PC-3 (cell line): ENCODE measurements around the gene ZNF879. TPM values are rescaled to one million over a fixed set of nuclear protein-coding genes. Genes with fewer than 3 reads are reported as not detected.

Source experiments
- ATAC-seq: fragments of 200-7000 bp; cut with Tn5 transposase; 2 replicates; pipeline ENCODE4 v1.9.1; 2020; ENCODE audit warnings: mild to moderate bottlenecking, moderate library complexity
- BruUV-seq: library from RNA; stranded (reverse); fragments of 400-500 nt; replicated peaks from 2 replicates; lab custom pipeline; 2021; lab: Mats Ljungman, UMichigan
- CTCF ChIA-PET: fragments of 300-600 bp; sonication (Branson Sonifier 250); formaldehyde crosslinking; loops from one replicate; lab custom pipeline; 2022; ENCODE audit warnings: antibody characterized with exemption; lab: Charles Lee
- POLR2A ChIA-PET: fragments of 300-600 bp; sonication (Branson Sonifier 250); formaldehyde crosslinking; loops from one replicate; lab custom pipeline; 2022; ENCODE audit warnings: antibody characterized with exemption; ENCODE audit not compliant: unreplicated experiment; lab: Charles Lee
- DNase-seq: peaks from one replicate; pipeline ENCODE4 v3.0.0-alpha.2; 2015
- H2AFZ ChIP-seq: fragments of 300-600 bp; sonication (generic); 2 replicates; pipeline ENCODE4 v1.6.0; 2016; ENCODE audit warnings: antibody characterized with exemption, low read length
- H3F3A ChIP-seq: fragments of 300-600 bp; sonication (generic); one replicate; pipeline ENCODE4 v1.6.0; 2017; ENCODE audit warnings: antibody characterized with exemption, low read length, control low read depth, mild to moderate bottlenecking; ENCODE audit not compliant: unreplicated experiment
- H3K27ac ChIP-seq: fragments of 300-600 bp; sonication (generic); 2 replicates; pipeline ENCODE4 v1.5.1; 2016; ENCODE audit warnings: mild to moderate bottlenecking, low read length
- H3K27me3 ChIP-seq: fragments of 300-600 bp; sonication (generic); 2 replicates; pipeline ENCODE4 v1.6.1; 2016; ENCODE audit warnings: low read length, mixed read lengths
- H3K36me3 ChIP-seq: fragments of 300-600 bp; sonication (generic); 2 replicates; pipeline ENCODE4 v1.6.1; 2016; ENCODE audit warnings: low read depth, mixed run types, low read length, mixed read lengths
- H3K4me1 ChIP-seq: fragments of 300-600 bp; sonication (generic); 2 replicates; pipeline ENCODE4 v1.5.1; 2016; ENCODE audit warnings: low read length; ENCODE audit not compliant: insufficient read depth
- H3K4me2 ChIP-seq: fragments of 300-600 bp; sonication (generic); 2 replicates; pipeline ENCODE4 v1.6.0; 2016; ENCODE audit warnings: low read length
- H3K4me3 ChIP-seq: fragments of 300-600 bp; sonication (generic); 2 replicates; pipeline ENCODE4 v1.5.1; 2016; ENCODE audit warnings: mild to moderate bottlenecking, low read length, mixed read lengths
- H3K79me2 ChIP-seq: fragments of 300-600 bp; sonication (generic); 2 replicates; pipeline ENCODE4 v1.6.1; 2017; ENCODE audit warnings: low read length, mixed read lengths
- H3K9ac ChIP-seq: fragments of 300-600 bp; sonication (generic); 2 replicates; pipeline ENCODE4 v1.6.0; 2016; ENCODE audit warnings: mild to moderate bottlenecking, low read length
- H3K9me2 ChIP-seq: fragments of 300-600 bp; sonication (generic); replicated peaks from 2 replicates; pipeline ENCODE4 v1.6.1; 2016; ENCODE audit warnings: mixed run types, low read length, mixed read lengths
- H3K9me3 ChIP-seq: fragments of 300-600 bp; sonication (generic); 2 replicates; pipeline ENCODE4 v1.6.1; 2016; ENCODE audit warnings: low read length, mixed read lengths
- H4K20me1 ChIP-seq: fragments of 300-600 bp; sonication (generic); 2 replicates; pipeline ENCODE4 v1.6.1; 2016; ENCODE audit warnings: low read length, mixed read lengths
- CTCF ChIP-seq: fragments of 300-600 bp; sonication (generic); conservative IDR thresholded peaks from 2 replicates; pipeline ENCODE4 v1.5.1; 2017; ENCODE audit warnings: antibody characterized with exemption, low read depth, mild to moderate bottlenecking, low read length
- EZH2 ChIP-seq: fragments of 300-600 bp; sonication (generic); IDR thresholded peaks from one replicate; pipeline ENCODE4 v1.6.1; 2017; ENCODE audit warnings: antibody characterized with exemption, mild to moderate bottlenecking, low read length; ENCODE audit not compliant: unreplicated experiment
- EZH2phosphoT487 ChIP-seq: fragments of 300-600 bp; sonication (generic); IDR thresholded peaks from 2 replicates; pipeline ENCODE4 v1.6.1; 2018; ENCODE audit warnings: mild to moderate bottlenecking, antibody characterized with exemption, low read length, borderline replicate concordance
- intact Hi-C: fragments of 100-400 bp; cut with micrococcal nuclease; formaldehyde crosslinking; loops from 2 replicates; pipeline ENCODE4 v1.9.0; 2023
- total RNA-seq: library from RNA; depleted of rRNA; stranded (reverse); fragments of >200 nt; gene quantifications from 2 replicates; pipeline ENCODE4 v1.2.3, GENCODE V29; 2014

Gene ZNF879
- total RNA-seq, 1 experiment from 2014 or later, result not detected

DNA sequence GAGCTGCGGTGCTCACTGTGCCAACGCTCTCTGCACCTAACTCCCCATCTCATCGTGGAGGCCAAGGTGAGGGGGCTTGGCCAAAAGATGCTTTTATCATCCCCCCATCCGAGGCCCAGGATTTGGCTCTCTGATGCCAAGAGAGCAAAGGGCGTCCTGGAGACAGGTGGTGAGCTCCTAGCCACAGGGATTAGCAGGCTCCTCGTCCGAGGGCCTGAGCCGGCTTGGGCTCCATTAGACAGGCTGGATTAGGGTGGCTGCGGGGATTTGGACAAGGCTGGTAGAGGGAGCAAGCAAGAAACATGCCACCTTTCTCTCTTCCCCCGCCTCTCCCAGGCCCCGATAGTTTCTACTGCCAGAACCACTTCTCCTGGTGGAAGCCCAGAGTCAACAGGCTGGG lies 27.4 kb upstream of the ZNF879 start:
- DNase-seq (no peak), ATAC-seq (no peak)
- H3K4me3 ChIP-seq, result no peak overlapping the region
- H3F3A ChIP-seq, result no peaks in the 10 kb centered on the region
- no peak overlapping the region for H3K9ac ChIP-seq
- no peaks in the 10 kb centered on the region for H3K4me1 ChIP-seq
- H2AFZ ChIP-seq, result no peak overlapping the region
- no peak overlapping the region for H3K27ac ChIP-seq
- no TSS peak for BruUV-seq
- CTCF ChIA-PET, result no interaction called here
- no peaks in the 10 kb centered on the region for H3K36me3 ChIP-seq
- POLR2A ChIA-PET, result no interaction called here
- H3K79me2 ChIP-seq, result no peaks in the 10 kb centered on the region
- H3K4me2 ChIP-seq, result no peak overlapping the region
- intact Hi-C loops, result no loop called here
- H3K9me3 ChIP-seq, result 0 out of 2 replicates have a peak, but pooled peaks cover 3% of the 10 kb centered on the region
- peaks cover 8% of the 10 kb centered on the region; the same call in 1 of the 2 replicates for H3K27me3 ChIP-seq
- TF ChIP-seq EZH2phosphoT487 (no peak), EZH2 (no peak), CTCF (no peak)
- no peaks in the 10 kb centered on the region for H3K9me2 ChIP-seq
- H4K20me1 ChIP-seq, result no peaks in the 10 kb centered on the region

DNA sequence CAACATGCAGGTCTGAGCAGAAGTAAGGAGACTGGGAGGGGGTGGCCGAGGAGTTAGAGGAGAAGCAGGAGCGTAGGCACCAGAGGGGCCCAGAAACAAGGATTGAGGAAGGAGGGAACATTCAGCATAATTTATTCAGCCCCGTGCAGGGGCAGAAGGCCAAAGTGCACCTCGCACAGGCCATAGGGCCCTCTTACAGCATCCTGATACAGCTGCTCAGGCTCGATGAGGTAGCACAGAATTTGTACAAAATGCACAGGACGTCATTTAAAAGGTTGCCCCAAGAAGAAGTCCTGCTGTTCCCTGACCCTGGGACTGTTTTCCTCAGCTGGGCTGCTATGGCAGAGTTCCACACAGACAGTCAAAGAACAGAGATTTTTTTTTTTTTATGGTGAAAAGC lies 26.4 kb upstream of the ZNF879 start:
- intact Hi-C loops, result no loop called here
- H3K79me2 ChIP-seq, result no peaks in the 10 kb centered on the region
- H3K27me3 ChIP-seq, result peaks cover 8% of the 10 kb centered on the region; the same call in 1 of the 2 replicates
- TF ChIP-seq EZH2phosphoT487, result no peak
- TF ChIP-seq CTCF, result no peak
- no peak for TF ChIP-seq EZH2
- no peak overlapping the region for H3K27ac ChIP-seq
- no peak overlapping the region for H3K9ac ChIP-seq
- no TSS peak for BruUV-seq
- no peak overlapping the region for H3K4me3 ChIP-seq
- H3K36me3 ChIP-seq, result no peaks in the 10 kb centered on the region
- no peak overlapping the region for H2AFZ ChIP-seq
- no peaks in the 10 kb centered on the region for H4K20me1 ChIP-seq
- H3K9me2 ChIP-seq, result no peaks in the 10 kb centered on the region
- ATAC-seq (no peak), DNase-seq (no peak)
- no peaks in the 10 kb centered on the region for H3K4me1 ChIP-seq
- ChIA-PET POLR2A (no interaction called here), CTCF (no interaction called here)
- H3K9me3 ChIP-seq, result peaks cover 6% of the 10 kb centered on the region; the same call in 1 of the 2 replicates
- H3F3A ChIP-seq, result no peaks in the 10 kb centered on the region
- no peak overlapping the region for H3K4me2 ChIP-seq

- Histone ChIP-seq H3K79me2 (no peaks in the 10 kb centered on the region), H3K9me3 (peaks cover 17% of the 10 kb centered on the region; the same call in 1 of the 2 replicates), H2AFZ (no peak overlapping the region), H3K4me1 (no peaks in the 10 kb centered on the region), H3K9me2 (no peaks in the 10 kb centered on the region), H3K36me3 (no peaks in the 10 kb centered on the region), H3K27me3 (peaks cover 8% of the 10 kb centered on the region; the same call in 1 of the 2 replicates), H3F3A (no peaks in the 10 kb centered on the region), H3K9ac (no peak overlapping the region), H3K4me2 (no peak overlapping the region), H3K27ac (no peak overlapping the region), H4K20me1 (no peaks in the 10 kb centered on the region), H3K4me3 (no peak overlapping the region)
- ChIA-PET CTCF (no interaction called here), POLR2A (no interaction called here)
- DNase-seq (no peak), ATAC-seq (no peak)
- intact Hi-C loops, result no loop called here
- BruUV-seq, result no TSS peak
- TF ChIP-seq EZH2, result no peak
- no peak for TF ChIP-seq EZH2phosphoT487
- no peak for TF ChIP-seq CTCF
These were observed 25.2 kb upstream of the ZNF879 start for GRCh38 chr5:178998441-178998840.
